ENCODE measurements around the gene AFAP1. TPM values are rescaled to one million over a fixed set of nuclear protein-coding genes. Genes with fewer than 3 reads are reported as not detected.

The AFAP1 gene
- polyA plus RNA-seq, 1 experiment = 61.7 TPM

- CTCF ChIA-PET = interaction anchor here (1.0 kb wide), 1 partner anchor 163 kb away, joined by 4 read pairs; no protein-coding TSS in a partner anchor
- Histone ChIP-seq H3K4me3 (ENCODE audit: low read depth, low read length) (no peak overlapping the region), H3K9me3 (ENCODE audit: control insufficient read depth, insufficient read depth, low read length) (peaks cover 4% of the 10 kb centered on the region; the same call in 1 of the 2 replicates), H3K27ac (ENCODE audit: low read depth, low read length) (no peak overlapping the region), H3K27me3 (ENCODE audit: control insufficient read depth, insufficient read depth, low read length) (peaks cover 2% of the 10 kb centered on the region)
- POLR2A ChIA-PET = no interaction called here
- no peak for DNase-seq (ENCODE audit: low read depth, low spot score)
- TF ChIP-seq CTCF (IDR thresholded peaks at IDR 0.05; ENCODE audit: low read depth, low read length) = no peak
Measured at GRCh38 chr4:7964890-7965662, 25.4 kb upstream of the AFAP1 start.

GRCh38 chr4:7964459-7964858, 24.8 kb upstream of the AFAP1 start:
- Histone ChIP-seq H3K4me3 (ENCODE audit: low read depth, low read length) (no peak overlapping the region), H3K9me3 (ENCODE audit: control insufficient read depth, insufficient read depth, low read length) (peaks cover 4% of the 10 kb centered on the region; the same call in 1 of the 2 replicates), H3K27me3 (ENCODE audit: control insufficient read depth, insufficient read depth, low read length) (peaks cover 2% of the 10 kb centered on the region), H3K27ac (ENCODE audit: low read depth, low read length) (no peak overlapping the region)
- DNase-seq (ENCODE audit: low read depth, low spot score) = no peak
- ChIA-PET CTCF (no interaction called here), POLR2A (no interaction called here)
- TF ChIP-seq CTCF (IDR thresholded peaks at IDR 0.05; ENCODE audit: low read depth, low read length) = no peak

GRCh38 chr4:7963691-7964090, 24.0 kb upstream of the AFAP1 start:
- CTCF ChIA-PET = no interaction called here
- POLR2A ChIA-PET = interaction anchor here (0.8 kb wide), 1 partner anchor 24 kb away, joined by 3 read pairs; the partner anchor contains the start of gene AFAP1

GRCh38 chr4:7962609-7963508, 23.2 kb upstream of the AFAP1 start:
- Histone ChIP-seq H3K9me3 (ENCODE audit: control insufficient read depth, insufficient read depth, low read length) (peaks cover 4% of the 10 kb centered on the region; the same call in 1 of the 2 replicates), H3K4me3 (ENCODE audit: low read depth, low read length) (no peak overlapping the region), H3K27me3 (ENCODE audit: control insufficient read depth, insufficient read depth, low read length) (peaks cover 2% of the 10 kb centered on the region), H3K27ac (ENCODE audit: low read depth, low read length) (no peak overlapping the region)
- ChIA-PET CTCF (no interaction called here), POLR2A (interaction anchor here (0.8 kb wide), 1 partner anchor 23 kb away, joined by 3 read pairs; the partner anchor contains the start of gene AFAP1)
- no peak for DNase-seq (ENCODE audit: low read depth, low spot score)
- TF ChIP-seq CTCF (IDR thresholded peaks at IDR 0.05; ENCODE audit: low read depth, low read length) = no peak

More at GRCh38 chr4:7963691-7964090, 24.0 kb upstream of the AFAP1 start:
- Histone ChIP-seq H3K9me3 (ENCODE audit: control insufficient read depth, insufficient read depth, low read length) (peaks cover 4% of the 10 kb centered on the region; the same call in 1 of the 2 replicates), H3K4me3 (ENCODE audit: low read depth, low read length) (no peak overlapping the region), H3K27ac (ENCODE audit: low read depth, low read length) (no peak overlapping the region), H3K27me3 (ENCODE audit: control insufficient read depth, insufficient read depth, low read length) (peaks cover 2% of the 10 kb centered on the region)
- TF ChIP-seq CTCF (IDR thresholded peaks at IDR 0.05; ENCODE audit: low read depth, low read length) = no peak
- no peak for DNase-seq (ENCODE audit: low read depth, low spot score)

Data from AG04450 (cell line).